ENCODE data around the gene FBXO15. TPM values are rescaled to one million over a fixed set of nuclear protein-coding genes. Genes with fewer than 3 reads are reported as not detected.
A peak's percentile ranks its signal among the peaks of the same experiment; 100 is the strongest.

FBXO15 gene
- total and polyA plus RNA-seq, 2 of the 8 experiments (the other 6 are each of a cell fraction or from before 2014, with no cell fraction given): 0.84 to 0.85 TPM

DNA sequence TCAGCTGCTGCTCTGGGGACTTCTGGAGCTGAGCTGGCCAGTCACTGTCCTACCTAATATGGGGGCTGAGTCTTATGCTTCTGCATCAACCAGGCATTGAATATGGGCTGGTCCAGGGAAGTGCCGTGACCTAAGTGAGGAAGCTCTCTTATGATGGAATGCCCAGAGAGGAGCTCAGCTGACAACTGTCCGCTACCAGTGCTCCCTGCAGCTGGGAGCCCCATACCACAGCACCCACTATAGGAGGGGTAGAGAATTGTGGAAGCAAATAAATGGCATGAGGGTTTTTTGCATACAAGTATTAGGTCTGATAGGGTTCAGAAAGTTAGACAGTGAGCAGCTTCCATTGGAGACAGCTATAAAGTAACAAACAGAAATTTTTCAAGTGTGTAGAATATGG lies 5.2 kb upstream of the FBXO15 start:
- Histone ChIP-seq H3K4ac (replicated peaks; ENCODE audit: insufficient read length, low read depth, low read length) (no peak overlapping the region), H2AK5ac (ENCODE audit: low read depth, low read length) (no peak overlapping the region), H3K4me3 (ENCODE audit: extremely low read depth in 1 of 4, insufficient read depth in 2 of 4, low read depth in 3 of 4, low read length in 4 of 4) (no peak overlapping the region), H3K23ac (ENCODE audit: insufficient read length) (no peak overlapping the region), H3K9ac (replicated peaks in 1 of 4; ENCODE audit: extremely low read depth in 1 of 4, low read depth in 3 of 4, low read length in 3 of 4) (no peak overlapping the region), H3K27ac (ENCODE audit: low read depth, low read length) (no peak overlapping the region), H3K56ac (replicated peaks; ENCODE audit: insufficient read length, low read depth, low read length) (no peak overlapping the region), H3K9me3 (ENCODE audit: insufficient read depth in 2 of 2, low read depth in 1 of 2, low read length in 1 of 2) (no peaks in the 10 kb centered on the region), H3K27me3 (replicated peaks in 1 of 4; ENCODE audit: control insufficient read depth in 3 of 4, extremely low read depth in 1 of 4, insufficient read depth in 3 of 4, low read length in 3 of 4) (no peaks in the 10 kb centered on the region), H3K23me2 (ENCODE audit: low read depth, low read length) (peaks cover 8% of the 10 kb centered on the region; the same call in 1 of the 2 replicates), H4K5ac (ENCODE audit: insufficient read length, low read depth, low read length) (no peak overlapping the region), H3K4me2 (ENCODE audit: insufficient read depth in 1 of 2, low read depth in 2 of 2, low read length in 2 of 2) (no peak overlapping the region), H2BK15ac (ENCODE audit: low read length) (no peak overlapping the region), H2BK120ac (replicated peaks; ENCODE audit: low read depth, low read length) (no peak overlapping the region), H3K4me1 (replicated peaks in 1 of 4; ENCODE audit: control insufficient read depth in 3 of 4, insufficient read depth in 4 of 4, low read length in 3 of 4) (peaks cover 0 to 6% (median 1%) of the 10 kb centered on the region in 4 experiments; a peak in 4 of 7 replicates), H2BK20ac (ENCODE audit: low read length) (no peak overlapping the region), H2BK12ac (ENCODE audit: low read depth, low read length) (no peak overlapping the region), H3K14ac (ENCODE audit: insufficient read length) (no peak overlapping the region), H3K36me3 (ENCODE audit: control insufficient read depth in 2 of 4, insufficient read depth in 4 of 4, low read length in 3 of 4) (peaks cover 0 to 29% (median 19%) of the 10 kb centered on the region in 4 experiments; a peak in 7 of 8 replicates), H4K91ac (replicated peaks; ENCODE audit: insufficient read length, low read length) (no peak overlapping the region), H2AFZ (ENCODE audit: low read length) (no peak overlapping the region), H3K79me2 (ENCODE audit: control insufficient read depth in 1 of 2, insufficient read depth in 2 of 2, low read length in 2 of 2) (peaks cover 14 to 57% of the 10 kb centered on the region in 2 experiments), H3K79me1 (ENCODE audit: low read depth, low read length) (peaks cover 13% of the 10 kb centered on the region), H4K8ac (ENCODE audit: extremely low read depth, insufficient read depth, low read length) (no peak overlapping the region), H3K18ac (ENCODE audit: extremely low read depth, low read length) (no peak overlapping the region), H4K20me1 (replicated peaks in 1 of 2; ENCODE audit: control insufficient read depth in 1 of 2, insufficient read depth in 2 of 2, low read length in 2 of 2) (peaks cover 2 to 4% of the 10 kb centered on the region in 2 experiments), H2BK5ac (ENCODE audit: low read depth, low read length) (no peak overlapping the region)
- ChIA-PET POLR2A (ENCODE audit: partially characterized antibody) (interaction anchor here (2.3 kb wide), 1 partner anchor 9 kb away, joined by 6 read pairs; no protein-coding TSS in a partner anchor), CTCF (ENCODE audit: partially characterized antibody) (interaction anchor here (0.6 to 3.3 kb wide), 17 partner anchors 10 to 399 kb away, joined by 3 to 30 read pairs (median 4); no protein-coding TSS in a partner anchor)
- FAIRE-seq (no peak), DNase-seq (ENCODE audit: low read depth in 1 of 2, low spot score in 2 of 2) (no peak)
- WGBS, 2 experiments (ENCODE audit: extremely low coverage in 1 of 2, insufficient coverage in 1 of 2, insufficient read length in 1 of 2, insufficient replicate concordance in 2 of 2, low coverage in 1 of 2, low lambda C conversion rate in 2 of 2, missing lambda C conversion rate in 1 of 2): 91% methylated on average over 2 of the region's 2 CpGs; no CpG with 5 or more reads in 1 of the 2 experiments
- TF ChIP-seq, protein P1, sequence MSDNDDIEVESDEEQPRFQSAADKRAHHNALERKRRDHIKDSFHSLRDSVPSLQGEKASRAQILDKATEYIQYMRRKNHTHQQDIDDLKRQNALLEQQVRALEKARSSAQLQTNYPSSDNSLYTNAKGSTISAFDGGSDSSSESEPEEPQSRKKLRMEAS (IDR thresholded peaks at IDR 0.05): no peak
- TF ChIP-seq TBP (IDR thresholded peaks at IDR 0.05; ENCODE audit: low read depth, low read length) (no peak), RAD21 (IDR thresholded peaks at IDR 0.05 in 1 of 2, conservative IDR thresholded peaks at IDR 0.05 in 1 of 2; ENCODE audit: low read depth in 2 of 2, low read length in 2 of 2) (peak; percentile 27 to 53; a peak in 3 of 4 replicates)
- TF ChIP-seq, protein P2, sequence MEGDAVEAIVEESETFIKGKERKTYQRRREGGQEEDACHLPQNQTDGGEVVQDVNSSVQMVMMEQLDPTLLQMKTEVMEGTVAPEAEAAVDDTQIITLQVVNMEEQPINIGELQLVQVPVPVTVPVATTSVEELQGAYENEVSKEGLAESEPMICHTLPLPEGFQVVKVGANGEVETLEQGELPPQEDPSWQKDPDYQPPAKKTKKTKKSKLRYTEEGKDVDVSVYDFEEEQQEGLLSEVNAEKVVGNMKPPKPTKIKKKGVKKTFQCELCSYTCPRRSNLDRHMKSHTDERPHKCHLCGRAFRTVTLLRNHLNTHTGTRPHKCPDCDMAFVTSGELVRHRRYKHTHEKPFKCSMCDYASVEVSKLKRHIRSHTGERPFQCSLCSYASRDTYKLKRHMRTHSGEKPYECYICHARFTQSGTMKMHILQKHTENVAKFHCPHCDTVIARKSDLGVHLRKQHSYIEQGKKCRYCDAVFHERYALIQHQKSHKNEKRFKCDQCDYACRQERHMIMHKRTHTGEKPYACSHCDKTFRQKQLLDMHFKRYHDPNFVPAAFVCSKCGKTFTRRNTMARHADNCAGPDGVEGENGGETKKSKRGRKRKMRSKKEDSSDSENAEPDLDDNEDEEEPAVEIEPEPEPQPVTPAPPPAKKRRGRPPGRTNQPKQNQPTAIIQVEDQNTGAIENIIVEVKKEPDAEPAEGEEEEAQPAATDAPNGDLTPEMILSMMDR (IDR thresholded peaks at IDR 0.05; ENCODE audit: control extremely low read depth in 1 of 3, insufficient read depth in 1 of 3, low read depth in 1 of 3, low read length in 3 of 3): peak; percentile 38 to 56 (median 46)
